ENCODE measurements around the gene SEPTIN7. TPM values are rescaled to one million over a fixed set of nuclear protein-coding genes. Genes with fewer than 3 reads are reported as not detected.

SEPTIN7 gene
- total RNA-seq (2012; rRNA removed) = 239 and 270 TPM in 2 replicates
- polyA plus RNA-seq (2012; rRNA removed) = 112 and 150 TPM in 2 replicates
- 20.5 and 27.9 TPM in 2 replicates for polyA plus RNA-seq (2012; cell fraction: cytosol; rRNA removed)
- polyA plus RNA-seq (2012; cell fraction: nucleus; rRNA removed; ENCODE audit: low replicate concordance) = 5.8 and 66.9 TPM in 2 replicates
- percentile 96 among the genes with signal in this experiment for Bru-seq, nascent RNA
- percentile 92 among the genes with signal in this experiment for BruChase-seq, experiment 1, labeled RNA remaining after a 6-hour chase
- BruChase-seq, experiment 2, labeled RNA remaining after a 2-hour chase = percentile 90 among the genes with signal in this experiment
- long read RNA-seq, full-length matches to known transcripts = 194 of 291 reads
- long read RNA-seq, partial matches to known transcripts = 60 of 291 reads
- long read RNA-seq, other reads (novel, unspliced or antisense) = 37 of 291 reads

GRCh38 chr7:35800718-35801391 is at the start of gene SEPTIN7:
SEPTIN7 (plus strand) TSS chr7:35801057; CDS start chr7:35801210, 153 bp downstream.
- peak within 1 kb of the TSS; percentile 93 for H2AFZ ChIP-seq (replicated peaks; ENCODE audit: low read length, poor library complexity)
- peak within 1 kb of the TSS; percentile 95 for H2BK15ac ChIP-seq (ENCODE audit: low read depth, low read length)
- peak within 1 kb of the TSS; percentile 96 for H2BK5ac ChIP-seq (ENCODE audit: low read depth, low read length, poor library complexity, severe bottlenecking)
- peak within 1 kb of the TSS; percentile 97 for H2AK9ac ChIP-seq (replicated peaks; ENCODE audit: low read depth, low read length, poor library complexity)
- no peaks in the 10 kb centered on the region for H3K9me3 ChIP-seq (ENCODE audit: control insufficient read depth, insufficient read depth, low read length)
- peak within 1 kb of the TSS; percentile 99 for H2BK120ac ChIP-seq (ENCODE audit: low read depth, low read length)
- peak within 1 kb of the TSS; percentile 97 to 100 for H4K8ac ChIP-seq (ENCODE audit: low read depth in 2 of 2, low read length in 2 of 2)
- peak within 1 kb of the TSS; percentile 92 for H3K4me3 ChIP-seq (ENCODE audit: insufficient read depth, low read depth, low read length)
- ChIA-PET CTCF (interaction anchor here (0.9 to 2.8 kb wide), 5 partner anchors 48 to 109 kb away, joined by 3 to 11 read pairs (median 3); no protein-coding TSS in a partner anchor), POLR2A (ENCODE audit: unreplicated experiment) (interaction anchor here (0.6 to 1.8 kb wide), 6 partner anchors 9 to 558 kb away, joined by 3 to 9 read pairs (median 4); no protein-coding TSS in a partner anchor)
- H3K27ac ChIP-seq (ENCODE audit: insufficient read depth, low read length) = peak within 1 kb of the TSS; percentile 97
- H3K27me3 ChIP-seq (ENCODE audit: control insufficient read depth, insufficient read depth, low read length) = no peaks in the 10 kb centered on the region
- 0% methylated on average over 7 of the region's 62 CpGs; no CpG with 5 or more reads in 1 of the 2 experiments for WGBS, 2 experiments (ENCODE audit: extremely low coverage in 2 of 2, insufficient read length in 1 of 2)
- H3K4me2 ChIP-seq (ENCODE audit: low read depth, low read length) = peak within 1 kb of the TSS; percentile 90
- H2AK5ac ChIP-seq (ENCODE audit: low read depth, low read length) = peak within 1 kb of the TSS; percentile 88
- peak within 1 kb of the TSS; percentile 100 for H3K56ac ChIP-seq (ENCODE audit: extremely low read depth, insufficient read depth, low read length)
- peak within 1 kb of the TSS; percentile 99 for H3K4ac ChIP-seq (ENCODE audit: low read depth, low read length)
- H2BK20ac ChIP-seq (ENCODE audit: low read depth, low read length) = peak within 1 kb of the TSS; percentile 92
- peaks cover under 1% of the 10 kb centered on the region; the same call in 1 of the 2 replicates for H3K9me1 ChIP-seq (ENCODE audit: insufficient read depth, low read length)
- dilution Hi-C loops (cut with HindIII; ENCODE audit: low sequenced_read_pairs, unreplicated experiment) = no loop called here
- H4K20me1 ChIP-seq (ENCODE audit: insufficient read depth, low read length) = peaks cover 42% of the 10 kb centered on the region
- peak within 1 kb of the TSS; percentile 97 for H3K18ac ChIP-seq (ENCODE audit: low read depth, low read length)
- peak within 1 kb of the TSS; percentile 99 for H3K14ac ChIP-seq (replicated peaks; ENCODE audit: low read depth, low read length)
- peaks cover 4 to 6% of the 10 kb centered on the region in 2 experiments; a peak in 2 of 4 replicates for H3K79me1 ChIP-seq (ENCODE audit: low read depth in 1 of 2, low read length in 2 of 2)
- ATAC-seq (ENCODE audit: low read depth) (peak; percentile 96), DNase-seq (peak; percentile 99)
- H3K4me1 ChIP-seq (ENCODE audit: control insufficient read depth, insufficient read depth, low read length) = peaks cover 1% of the 10 kb centered on the region; the same call in 1 of the 2 replicates
- peak within 1 kb of the TSS; percentile 90 for H3K9ac ChIP-seq (ENCODE audit: low read depth, low read length)
- H3K36me3 ChIP-seq (ENCODE audit: control insufficient read depth, insufficient read depth, low read length) = no peaks in the 10 kb centered on the region
- peak within 1 kb of the TSS; percentile 99 for H3K23ac ChIP-seq (ENCODE audit: low read depth, low read length)
- peak within 1 kb of the TSS; percentile 100 for H4K91ac ChIP-seq (ENCODE audit: insufficient read depth, low read depth, low read length)
- BruUV-seq (replicated peaks) = no TSS peak
- TF ChIP-seq SMC3 (IDR thresholded peaks at IDR 0.05; ENCODE audit: low read depth, low read length) = no peak
- peak; percentile 11; the same call in 1 of the 2 replicates for TF ChIP-seq RAD21 (IDR thresholded peaks at IDR 0.05; ENCODE audit: low read length)
- no peak for TF ChIP-seq ELK1 (IDR thresholded peaks at IDR 0.05; ENCODE audit: borderline replicate concordance, low read depth, low read length)
- peak; percentile 99 for TF ChIP-seq MAZ (IDR thresholded peaks at IDR 0.05; ENCODE audit: borderline replicate concordance, low read depth, low read length)
- TF ChIP-seq CHD1 (IDR thresholded peaks at IDR 0.05; ENCODE audit: low read depth, low read length) = no peak
- TF ChIP-seq FOS (IDR thresholded peaks at IDR 0.05; ENCODE audit: low read depth, low read length) = no peak
- peak; percentile 18; the same call in 1 of the 2 replicates for TF ChIP-seq BHLHE40 (IDR thresholded peaks at IDR 0.05; ENCODE audit: low read depth, low read length)
- no peak for TF ChIP-seq CEBPB (IDR thresholded peaks at IDR 0.05; ENCODE audit: low read depth, low read length)
- no peak for TF ChIP-seq MAFK (IDR thresholded peaks at IDR 0.05; ENCODE audit: low read depth, low read length)
- TF ChIP-seq RCOR1 (IDR thresholded peaks at IDR 0.05; ENCODE audit: insufficient replicate concordance, low read length) = peak; percentile 47
- peak; percentile 94 for TF ChIP-seq POLR2A (IDR thresholded peaks at IDR 0.05; ENCODE audit: low read depth, low read length)
- H4K5ac ChIP-seq (ENCODE audit: low read depth, low read length) = peak within 1 kb of the TSS; percentile 98
- in situ Hi-C loops (cut with MboI; ENCODE audit: low sequenced_read_pairs) = no loop called here
- intact Hi-C loops (cut with micrococcal nuclease) = loop anchor here (1.0 to 5.0 kb wide), 7 partner anchors 36 to 374 kb away; no protein-coding TSS in a partner anchor
